ENCODE results near the gene CARD10. TPM values are rescaled to one million over a fixed set of nuclear protein-coding genes. Genes with fewer than 3 reads are reported as not detected.

Gene CARD10
- polyA plus RNA-seq, 3 donors: 0.03 TPM; not detected in 2

DNA sequence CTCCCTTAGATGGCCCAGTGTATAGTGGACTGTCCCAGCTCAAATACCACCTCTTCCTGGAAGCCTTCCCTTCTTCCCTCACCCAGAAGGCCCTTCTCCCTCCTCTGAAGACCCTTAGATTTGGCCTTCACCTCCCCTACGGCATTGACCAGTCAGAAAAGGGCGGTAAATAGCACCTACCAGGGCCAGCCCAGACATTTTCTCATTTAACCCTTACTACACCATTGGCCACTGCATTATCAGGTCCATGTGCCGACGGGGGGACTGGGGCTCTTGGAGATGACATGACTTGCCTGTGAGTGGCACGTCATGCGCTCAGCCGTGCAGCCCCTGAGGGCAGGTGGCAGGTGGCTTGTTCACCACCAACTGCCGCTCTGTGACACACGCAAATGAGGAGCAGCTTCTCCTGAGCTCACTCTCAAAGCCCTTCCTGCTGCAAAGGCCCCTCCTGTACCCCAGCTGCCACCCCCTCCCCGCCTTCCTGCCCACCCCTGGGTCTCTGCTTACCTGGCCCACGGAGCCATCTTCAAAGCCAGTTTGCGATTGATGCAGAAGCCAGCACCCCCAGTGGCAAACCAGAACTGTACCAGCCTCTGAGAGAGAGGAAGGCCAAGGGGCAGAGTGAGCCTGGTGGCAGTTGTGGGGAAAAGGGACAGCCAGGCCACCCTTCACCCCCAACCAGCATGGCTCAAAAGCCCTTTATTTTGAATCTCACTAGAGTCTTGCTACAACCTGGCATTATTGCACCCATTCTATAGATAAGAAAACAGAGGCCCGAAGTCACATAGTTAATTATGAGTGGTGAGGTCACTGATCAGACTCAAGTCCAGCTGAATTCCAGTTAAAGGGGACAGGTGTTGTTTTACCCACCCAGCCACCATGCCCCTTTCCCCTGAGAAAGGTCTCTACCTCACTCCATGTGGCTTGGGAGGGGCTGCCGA lies 42.6 kb downstream of the CARD10 start:
- Histone ChIP-seq H3K9me3 (replicated peaks in 1 of 2; ENCODE audit: control insufficient read depth in 1 of 2, insufficient read depth in 1 of 2, low read length in 2 of 2) (no peaks in the 10 kb centered on the region), H4K20me1 (ENCODE audit: insufficient read depth, low read length) (peaks cover 97% of the 10 kb centered on the region), H3K4me2 (replicated peaks; ENCODE audit: extremely low read depth, low read length, poor library complexity, severe bottlenecking) (no peak overlapping the region), H3K79me2 (ENCODE audit: insufficient read depth, low read length) (peaks cover 26% of the 10 kb centered on the region), H3K4me3 (replicated peaks in 1 of 3; ENCODE audit: low read depth in 2 of 3, low read length in 3 of 3) (no peak overlapping the region), H3K4me1 (ENCODE audit: control insufficient read depth in 1 of 2, insufficient read depth in 2 of 2, low read length in 2 of 2) (no peaks in the 10 kb centered on the region), H3K27ac (ENCODE audit: low read depth in 1 of 2, low read length in 2 of 2) (no peak overlapping the region), H3K9ac (ENCODE audit: insufficient read depth, low read length, poor library complexity, severe bottlenecking) (no peak overlapping the region), H2AFZ (ENCODE audit: insufficient read depth, low read depth, low read length, poor library complexity, severe bottlenecking) (no peak overlapping the region), H3K27me3 (ENCODE audit: control insufficient read depth in 2 of 2, insufficient read depth in 2 of 2, low read length in 2 of 2) (no peaks in the 10 kb centered on the region), H3K36me3 (replicated peaks in 1 of 2; ENCODE audit: control insufficient read depth in 1 of 2, insufficient read depth in 2 of 2, low read length in 2 of 2) (peaks cover 82 to 98% of the 10 kb centered on the region in 2 donors)
- H3K9me3 Mint-ChIP-seq: no peaks in the 10 kb centered on the region
- H3K4me1 Mint-ChIP-seq: peaks cover 5% of the 10 kb centered on the region
- no peak overlapping the region for H3K4me3 Mint-ChIP-seq
- H3K36me3 Mint-ChIP-seq: peaks cover 69 to 97% of the 10 kb centered on the region in 2 donors
- WGBS (ENCODE audit: insufficient coverage): 97% methylated on average over 5 of the region's 14 CpGs
- intact Hi-C loops (cut with micrococcal nuclease): no loop called here
- H3K27ac Mint-ChIP-seq: peak overlapping the region in 2 of 7 donors; percentile 58 to 59
- TF ChIP-seq, protein P1, sequence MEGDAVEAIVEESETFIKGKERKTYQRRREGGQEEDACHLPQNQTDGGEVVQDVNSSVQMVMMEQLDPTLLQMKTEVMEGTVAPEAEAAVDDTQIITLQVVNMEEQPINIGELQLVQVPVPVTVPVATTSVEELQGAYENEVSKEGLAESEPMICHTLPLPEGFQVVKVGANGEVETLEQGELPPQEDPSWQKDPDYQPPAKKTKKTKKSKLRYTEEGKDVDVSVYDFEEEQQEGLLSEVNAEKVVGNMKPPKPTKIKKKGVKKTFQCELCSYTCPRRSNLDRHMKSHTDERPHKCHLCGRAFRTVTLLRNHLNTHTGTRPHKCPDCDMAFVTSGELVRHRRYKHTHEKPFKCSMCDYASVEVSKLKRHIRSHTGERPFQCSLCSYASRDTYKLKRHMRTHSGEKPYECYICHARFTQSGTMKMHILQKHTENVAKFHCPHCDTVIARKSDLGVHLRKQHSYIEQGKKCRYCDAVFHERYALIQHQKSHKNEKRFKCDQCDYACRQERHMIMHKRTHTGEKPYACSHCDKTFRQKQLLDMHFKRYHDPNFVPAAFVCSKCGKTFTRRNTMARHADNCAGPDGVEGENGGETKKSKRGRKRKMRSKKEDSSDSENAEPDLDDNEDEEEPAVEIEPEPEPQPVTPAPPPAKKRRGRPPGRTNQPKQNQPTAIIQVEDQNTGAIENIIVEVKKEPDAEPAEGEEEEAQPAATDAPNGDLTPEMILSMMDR (IDR thresholded peaks at IDR 0.05): no peak
- H3K27me3 Mint-ChIP-seq (ENCODE audit: low read depth in 3 of 3): peaks cover 0 to 2% (median 1%) of the 10 kb centered on the region in 3 donors
- no peak for DNase-seq

DNA sequence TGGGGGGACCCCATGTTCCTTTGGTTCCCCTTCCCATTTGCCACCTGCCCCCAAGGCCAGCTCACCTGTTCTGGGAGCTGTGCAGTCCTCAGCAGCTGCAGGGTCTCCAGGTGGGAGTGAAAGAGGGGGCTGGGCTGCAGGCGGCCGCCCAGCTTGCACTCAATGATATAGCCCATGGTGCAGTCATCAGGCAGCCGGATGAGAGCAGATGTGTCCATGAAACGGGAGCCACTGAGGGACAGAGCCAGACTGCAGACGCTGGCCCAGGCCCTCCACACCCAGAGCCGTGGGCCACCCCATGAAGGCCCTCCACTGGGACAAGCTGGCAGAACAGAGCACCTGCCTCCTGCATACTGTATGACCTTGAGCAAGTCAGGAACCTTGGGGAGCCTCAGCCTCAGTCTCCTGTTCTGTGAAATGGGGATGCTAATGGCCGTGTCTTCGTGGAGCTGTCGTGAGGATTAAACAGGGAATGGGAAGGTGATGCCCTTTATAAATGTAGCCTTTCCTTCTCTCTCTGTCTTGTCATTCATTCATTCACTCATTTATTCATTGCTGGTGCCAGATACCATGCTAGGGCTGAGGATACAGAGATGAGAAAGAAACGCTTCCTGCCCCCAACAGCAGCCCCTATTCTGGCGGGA lies 44.6 kb downstream of the CARD10 start:
- peaks cover 83 to 100% of the 10 kb centered on the region in 2 donors for H3K36me3 ChIP-seq (replicated peaks in 1 of 2; ENCODE audit: control insufficient read depth in 1 of 2, insufficient read depth in 2 of 2, low read length in 2 of 2)
- 97% methylated on average over 5 of the region's 11 CpGs for WGBS (ENCODE audit: insufficient coverage)
- no peak overlapping the region for H3K4me3 ChIP-seq (replicated peaks in 1 of 3; ENCODE audit: low read depth in 2 of 3, low read length in 3 of 3)
- H3K9me3 Mint-ChIP-seq: no peaks in the 10 kb centered on the region
- no peaks in the 10 kb centered on the region for H3K4me1 Mint-ChIP-seq
- H3K79me2 ChIP-seq (ENCODE audit: insufficient read depth, low read length): peaks cover 6% of the 10 kb centered on the region
- peaks cover 96% of the 10 kb centered on the region for H4K20me1 ChIP-seq (ENCODE audit: insufficient read depth, low read length)
- DNase-seq: no peak
- peak overlapping the region in 1 of 2 donors; percentile 10 for H3K4me3 Mint-ChIP-seq
- H3K27ac Mint-ChIP-seq: no peak overlapping the region
- H3K27me3 Mint-ChIP-seq (ENCODE audit: low read depth in 3 of 3): peaks cover 0 to 2% (median 0%) of the 10 kb centered on the region in 3 donors
- no peak overlapping the region for H3K27ac ChIP-seq (ENCODE audit: low read depth in 1 of 2, low read length in 2 of 2)
- TF ChIP-seq, protein P1 (IDR thresholded peaks at IDR 0.05): no peak
- peaks cover 74 to 100% of the 10 kb centered on the region in 2 donors for H3K36me3 Mint-ChIP-seq
- H3K27me3 ChIP-seq (ENCODE audit: control insufficient read depth in 2 of 2, insufficient read depth in 2 of 2, low read length in 2 of 2): no peaks in the 10 kb centered on the region
- no peak overlapping the region for H3K4me2 ChIP-seq (replicated peaks; ENCODE audit: extremely low read depth, low read length, poor library complexity, severe bottlenecking)
- intact Hi-C loops (cut with micrococcal nuclease): no loop called here
- no peak overlapping the region for H2AFZ ChIP-seq (ENCODE audit: insufficient read depth, low read depth, low read length, poor library complexity, severe bottlenecking)
- no peak overlapping the region for H3K9ac ChIP-seq (ENCODE audit: insufficient read depth, low read length, poor library complexity, severe bottlenecking)
- no peaks in the 10 kb centered on the region for H3K4me1 ChIP-seq (ENCODE audit: control insufficient read depth in 1 of 2, insufficient read depth in 2 of 2, low read length in 2 of 2)
- no peaks in the 10 kb centered on the region for H3K9me3 ChIP-seq (replicated peaks in 1 of 2; ENCODE audit: control insufficient read depth in 1 of 2, insufficient read depth in 1 of 2, low read length in 2 of 2)
